Omental fat pad (tissue), 4 donors: ENCODE data around the gene CHRM2. TPM values are rescaled to one million over a fixed set of nuclear protein-coding genes. Genes with fewer than 3 reads are reported as not detected.

ENCODE experiments used
- ATAC-seq: fragments of 150-250 bp; one replicate; pipeline ENCODE4 v1.9.1; 2016; ENCODE audit warnings: mild to moderate bottlenecking, moderate library complexity; ENCODE audit not compliant: low FRiP score
- DNase-seq: peaks from one replicate; pipeline ENCODE4 v3.0.0-alpha.2; 2019; ENCODE audit warnings: low spot score
- CTCF ChIP-seq, 3 donors: fragments of 450-650 bp; IDR thresholded peaks; one replicate each; pipeline ENCODE4 v1.5.1; 2016 to 2017; ENCODE audit warnings: antibody characterized with exemption in 3 of 3, mild to moderate bottlenecking in 3 of 3, moderate library complexity in 2 of 3
- total RNA-seq, 4 donors: library from RNA; depleted of rRNA; stranded (reverse); fragments of >200 nt; gene quantifications; one replicate each; pipeline ENCODE4 v1.1.0, GENCODE V29; 2016

CHRM2 gene
- total RNA-seq, 4 donors from 2014 or later = 0.09 to 0.47 TPM; not detected in 2

DNA sequence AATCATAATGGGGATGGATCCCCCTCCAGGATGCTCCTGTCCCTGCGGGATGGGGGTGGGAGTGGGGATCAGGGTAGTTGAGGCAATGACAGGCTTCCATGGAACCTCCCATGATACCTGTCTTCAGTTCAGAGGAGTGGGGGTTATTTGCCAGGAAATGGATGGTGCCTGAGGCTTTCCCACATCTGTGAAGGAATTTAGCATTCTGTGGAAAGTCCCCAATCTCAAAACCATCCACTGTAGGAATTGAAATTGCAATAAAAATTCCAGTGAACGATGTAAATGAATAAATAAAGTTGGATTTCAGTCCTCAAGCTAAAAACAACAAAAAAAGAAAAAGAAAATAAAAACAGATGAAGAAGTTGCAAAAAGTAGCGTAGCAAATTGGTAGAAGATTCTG is 81.9 kb downstream of the CHRM2 start:
- ATAC-seq (no peak), DNase-seq (no peak)
- no peak for TF ChIP-seq CTCF (IDR thresholded peaks at IDR 0.05)

GRCh38 chr7:136953386-136953785 is 84.9 kb downstream of the CHRM2 start:
- no peak for TF ChIP-seq CTCF (IDR thresholded peaks at IDR 0.05)
- ATAC-seq (no peak), DNase-seq (no peak)

- TF ChIP-seq CTCF (IDR thresholded peaks at IDR 0.05) = no peak
- ATAC-seq = no peak
- no peak for DNase-seq
These were observed 87.8 kb downstream of the CHRM2 start for GRCh38 chr7:136956232-136956631.

- DNase-seq (no peak), ATAC-seq (no peak)
- TF ChIP-seq CTCF (IDR thresholded peaks at IDR 0.05) = no peak
These were observed 88.2 kb downstream of the CHRM2 start for GRCh38 chr7:136956671-136957070.

GRCh38 chr7:136957391-136957790 is 88.9 kb downstream of the CHRM2 start:
- DNase-seq (no peak), ATAC-seq (no peak)
- TF ChIP-seq CTCF (IDR thresholded peaks at IDR 0.05) = no peak

- DNase-seq = no peak
- no peak for TF ChIP-seq CTCF (IDR thresholded peaks at IDR 0.05)
- no peak for ATAC-seq
These were observed 89.6 kb downstream of the CHRM2 start for GRCh38 chr7:136958016-136958415.

DNA sequence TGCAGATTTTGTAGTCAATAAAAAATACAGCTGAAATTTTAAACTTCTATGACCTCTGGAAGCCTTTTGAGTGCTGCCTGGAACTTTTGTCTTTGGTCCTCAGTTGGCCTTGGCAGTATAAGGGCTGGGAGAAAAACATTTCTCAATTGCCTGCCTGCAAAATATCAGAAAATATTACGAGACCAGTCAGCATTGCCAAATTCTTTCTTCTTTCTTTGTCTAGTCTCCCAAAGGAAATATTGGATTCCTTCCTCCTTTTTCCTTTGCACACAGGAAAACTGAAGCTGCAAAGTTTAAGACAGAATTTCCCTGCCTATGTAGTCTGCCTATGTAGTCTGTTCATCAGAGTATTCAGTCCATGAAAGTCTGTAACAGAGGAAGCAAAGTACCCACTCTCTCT is 95.9 kb downstream of the CHRM2 start:
- no peak for ATAC-seq
- TF ChIP-seq CTCF (IDR thresholded peaks at IDR 0.05) = no peak

More for the DNA sequence above, 95.9 kb downstream of the CHRM2 start:
- no peak for DNase-seq
